AG10803 (cell line): ENCODE data around the gene MFN1.

Source experiments
- DNase-seq: peaks from one replicate; pipeline ENCODE4 v3.0.0; 2010; ENCODE audit warnings: low read depth
- H3K4me3 ChIP-seq: 2 replicates; pipeline ENCODE4 v1.5.1; 2011; ENCODE audit warnings: mild to moderate bottlenecking, low read length, control low read depth
- TF ChIP-seq, protein P1 (sequence below): conservative IDR thresholded peaks from 2 replicates; pipeline ENCODE4 v1.5.1; 2011; ENCODE audit warnings: mild to moderate bottlenecking, low read length, control low read depth, inconsistent platforms

The MFN1 gene

DNA sequence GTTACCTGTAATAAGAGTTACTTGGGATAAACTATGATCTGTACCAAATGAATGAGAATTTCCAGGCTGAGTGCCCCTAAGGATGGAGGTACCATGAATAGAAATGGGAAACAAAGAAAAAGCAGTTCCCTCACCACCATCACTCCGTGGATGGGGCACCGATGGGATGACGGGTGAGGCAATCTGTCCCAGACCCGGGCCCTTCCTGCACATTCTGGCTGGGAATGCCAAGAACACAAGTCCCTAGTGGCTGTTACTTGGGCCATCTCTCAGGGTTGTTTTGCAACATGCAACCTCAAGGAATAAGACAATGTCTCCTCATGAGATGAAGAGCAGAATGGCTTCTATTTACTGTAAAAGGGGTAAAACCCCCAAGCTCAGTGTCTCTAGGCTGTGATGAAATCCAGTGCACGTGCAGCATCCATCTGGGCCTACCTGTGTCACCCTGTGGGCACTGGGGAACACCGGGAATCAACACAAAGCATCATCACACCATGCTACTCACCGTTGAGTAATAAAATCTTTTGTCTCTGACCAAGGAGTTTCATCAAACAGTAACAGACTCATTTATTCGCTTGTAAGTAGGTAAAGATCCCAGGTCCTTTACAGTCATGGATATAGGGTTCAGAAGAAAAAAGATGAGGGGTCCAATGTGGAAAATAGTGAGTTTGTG is 81.5 kb downstream of the MFN1 start:
- DNase-seq, result no peak
- TF ChIP-seq, protein P1, sequence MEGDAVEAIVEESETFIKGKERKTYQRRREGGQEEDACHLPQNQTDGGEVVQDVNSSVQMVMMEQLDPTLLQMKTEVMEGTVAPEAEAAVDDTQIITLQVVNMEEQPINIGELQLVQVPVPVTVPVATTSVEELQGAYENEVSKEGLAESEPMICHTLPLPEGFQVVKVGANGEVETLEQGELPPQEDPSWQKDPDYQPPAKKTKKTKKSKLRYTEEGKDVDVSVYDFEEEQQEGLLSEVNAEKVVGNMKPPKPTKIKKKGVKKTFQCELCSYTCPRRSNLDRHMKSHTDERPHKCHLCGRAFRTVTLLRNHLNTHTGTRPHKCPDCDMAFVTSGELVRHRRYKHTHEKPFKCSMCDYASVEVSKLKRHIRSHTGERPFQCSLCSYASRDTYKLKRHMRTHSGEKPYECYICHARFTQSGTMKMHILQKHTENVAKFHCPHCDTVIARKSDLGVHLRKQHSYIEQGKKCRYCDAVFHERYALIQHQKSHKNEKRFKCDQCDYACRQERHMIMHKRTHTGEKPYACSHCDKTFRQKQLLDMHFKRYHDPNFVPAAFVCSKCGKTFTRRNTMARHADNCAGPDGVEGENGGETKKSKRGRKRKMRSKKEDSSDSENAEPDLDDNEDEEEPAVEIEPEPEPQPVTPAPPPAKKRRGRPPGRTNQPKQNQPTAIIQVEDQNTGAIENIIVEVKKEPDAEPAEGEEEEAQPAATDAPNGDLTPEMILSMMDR, result no peak
- H3K4me3 ChIP-seq, result no peak overlapping the region

GRCh38 chr3:179430277-179430870 is 82.9 kb downstream of the MFN1 start:
- TF ChIP-seq, protein P1, result no peak
- H3K4me3 ChIP-seq, result no peak overlapping the region
- DNase-seq, result no peak

- H3K4me3 ChIP-seq, result no peak overlapping the region
- no peak for DNase-seq
- TF ChIP-seq, protein P1, result no peak
These were observed 84.5 kb downstream of the MFN1 start for GRCh38 chr3:179432021-179432420.

DNA sequence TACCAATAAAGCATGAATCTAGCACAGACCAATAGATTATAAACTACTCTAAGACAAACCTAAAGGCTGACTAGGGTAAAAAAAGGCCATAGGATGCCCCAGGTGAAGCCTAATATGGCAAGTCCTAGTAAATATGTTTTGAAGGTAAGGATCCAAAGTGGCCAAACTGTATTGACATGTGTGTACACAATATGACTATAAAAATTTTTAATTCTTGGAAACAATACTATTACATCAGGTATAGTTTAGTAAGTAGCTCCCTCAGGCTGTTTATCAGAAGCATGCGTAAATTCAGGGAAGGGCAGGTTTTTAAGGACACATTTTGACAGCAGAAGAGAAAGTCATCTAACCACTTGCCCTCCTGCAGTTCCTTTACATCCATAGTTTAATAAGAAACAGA is 84.9 kb downstream of the MFN1 start:
- no peak overlapping the region for H3K4me3 ChIP-seq
- TF ChIP-seq, protein P1, result no peak
- no peak for DNase-seq

DNA sequence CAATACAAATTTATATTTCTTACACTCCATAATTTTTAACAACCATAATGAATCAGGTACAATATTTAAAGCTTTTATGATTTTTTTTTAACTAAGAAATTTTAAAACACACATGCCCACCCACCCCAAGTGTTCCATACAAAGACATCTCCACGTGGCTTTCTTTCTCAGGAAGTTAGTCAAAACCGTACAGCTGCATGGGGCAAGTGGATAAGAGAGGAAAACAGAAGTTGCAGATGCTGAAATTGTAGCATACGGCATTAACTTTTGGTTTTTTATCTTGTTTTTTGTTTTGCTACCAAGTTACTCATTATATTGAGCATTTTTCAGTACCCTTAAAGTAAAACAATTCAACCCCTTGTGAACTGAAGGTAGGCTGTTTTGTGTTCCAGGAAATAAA is 89.0 kb downstream of the MFN1 start:
- DNase-seq, result no peak

GRCh38 chr3:179438841-179439240 is 91.3 kb downstream of the MFN1 start:
- no peak overlapping the region for H3K4me3 ChIP-seq
- TF ChIP-seq, protein P1, result no peak
- DNase-seq, result no peak

More for the DNA sequence above, 89.0 kb downstream of the MFN1 start:
- no peak overlapping the region for H3K4me3 ChIP-seq
- TF ChIP-seq, protein P1, result no peak
